Adrenal gland (tissue), 5 donors: ENCODE results near the gene FEZF1.

Experiments used
- CTCF ChIP-seq, 6 experiments: fragments of 450-650 bp in 4 of 6; fragments of 200-600 bp in 2 of 6; sonication (generic) in 1 of 6; IDR thresholded peaks; 1 replicate in 5 of 6; 2 replicates in 1 of 6; pipeline versions ENCODE4 v1.5.1 to v1.8.0; 2016 to 2021; ENCODE audit warnings: antibody characterized with exemption in 6 of 6, mild to moderate bottlenecking in 2 of 6, moderate library complexity in 1 of 6
- POLR2A ChIP-seq, 2 donors: fragments of 450-650 bp; IDR thresholded peaks; one replicate each; pipeline ENCODE4 v1.6.1; 2017; ENCODE audit warnings: antibody characterized with exemption in 2 of 2, mild to moderate bottlenecking in 2 of 2, moderate library complexity in 1 of 2
- donor health status: DM: no; HTN: no; CAD: no.

GRCh38 chr7:122300211-122300932 is 4.2 kb downstream of the FEZF1 start:
- no peak for TF ChIP-seq CTCF (IDR thresholded peaks at IDR 0.05)
- TF ChIP-seq POLR2A (IDR thresholded peaks at IDR 0.05), result no peak
